ENCODE measurements around the gene SSTR4.
"Not testable (repeated sequence)": the region's sequence is repeated elsewhere in the genome, so short reads cannot be mapped to it uniquely, and the experiment has no call there.

The SSTR4 gene, protein sequence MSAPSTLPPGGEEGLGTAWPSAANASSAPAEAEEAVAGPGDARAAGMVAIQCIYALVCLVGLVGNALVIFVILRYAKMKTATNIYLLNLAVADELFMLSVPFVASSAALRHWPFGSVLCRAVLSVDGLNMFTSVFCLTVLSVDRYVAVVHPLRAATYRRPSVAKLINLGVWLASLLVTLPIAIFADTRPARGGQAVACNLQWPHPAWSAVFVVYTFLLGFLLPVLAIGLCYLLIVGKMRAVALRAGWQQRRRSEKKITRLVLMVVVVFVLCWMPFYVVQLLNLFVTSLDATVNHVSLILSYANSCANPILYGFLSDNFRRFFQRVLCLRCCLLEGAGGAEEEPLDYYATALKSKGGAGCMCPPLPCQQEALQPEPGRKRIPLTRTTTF

DNA sequence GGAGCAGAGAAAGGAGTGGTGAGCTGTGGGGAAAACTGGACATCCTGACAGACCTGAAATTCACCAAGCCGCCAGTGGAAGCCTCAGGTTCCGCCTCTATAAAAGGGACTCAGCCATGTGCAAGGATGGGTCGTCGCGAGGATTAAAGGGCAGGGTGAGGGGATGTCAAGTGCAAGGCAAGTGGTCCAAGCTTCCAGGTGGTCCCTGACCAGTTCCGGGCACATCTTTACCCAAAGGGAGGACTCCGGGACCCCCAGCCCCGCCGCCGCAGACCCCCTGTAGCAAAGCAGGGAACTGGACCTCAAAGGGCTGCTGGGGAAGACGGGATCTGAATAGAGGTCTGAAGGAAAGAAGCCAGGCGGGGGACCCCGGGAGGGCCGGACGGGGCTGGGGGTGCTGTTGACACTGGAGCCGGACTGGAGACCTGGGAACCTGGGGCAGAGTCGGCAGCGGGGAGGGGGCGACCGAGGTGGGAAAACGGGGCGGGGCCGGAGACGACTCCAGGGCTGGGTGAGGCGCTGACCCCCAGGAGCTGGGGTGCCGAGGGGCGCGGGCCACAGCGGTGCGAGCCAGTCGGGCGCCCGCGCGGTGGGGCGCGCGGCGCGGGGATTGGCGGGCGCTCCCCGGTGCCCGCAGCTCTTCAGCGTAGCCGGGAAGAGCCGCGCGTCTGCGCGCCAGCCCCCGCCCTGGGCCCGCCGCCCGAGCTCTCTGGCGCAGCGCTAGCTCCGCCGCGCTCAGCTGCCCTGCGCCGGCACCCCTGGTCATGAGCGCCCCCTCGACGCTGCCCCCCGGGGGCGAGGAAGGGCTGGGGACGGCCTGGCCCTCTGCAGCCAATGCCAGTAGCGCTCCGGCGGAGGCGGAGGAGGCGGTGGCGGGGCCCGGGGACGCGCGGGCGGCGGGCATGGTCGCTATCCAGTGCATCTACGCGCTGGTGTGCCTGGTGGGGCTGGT, at the start of gene SSTR4:
SSTR4 (plus strand) TSS at position 592 of the 951 bp plus-strand sequence; CDS start at position 764, 172 bp downstream.
- no peak for DNase-seq

DNA sequence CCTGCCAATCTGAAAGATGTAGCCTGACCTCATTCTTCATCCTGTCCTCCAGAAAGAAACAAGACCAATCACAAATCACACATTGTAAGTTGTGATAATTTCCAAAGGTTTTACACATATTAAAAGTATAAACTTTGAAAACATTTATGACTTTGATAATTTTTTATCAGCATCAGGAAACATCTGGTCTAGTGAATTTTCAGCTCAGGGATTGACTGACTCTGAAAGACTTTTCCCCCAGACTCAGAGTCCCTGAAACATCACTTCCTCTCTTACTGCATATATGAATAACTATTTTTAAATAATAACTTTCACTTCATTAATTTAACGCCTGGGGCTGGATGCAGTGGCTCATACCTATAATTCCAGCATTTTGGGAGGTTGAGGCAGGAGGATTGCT, 48.5 kb upstream of the SSTR4 start:
- DNase-seq, result no peak

GRCh38 chr20:22991424-22991823, 43.7 kb upstream of the SSTR4 start:
- not testable (repeated sequence) for DNase-seq

- DNase-seq, result no peak
These were observed 41.3 kb upstream of the SSTR4 start for GRCh38 chr20:22993823-22994222.

- DNase-seq, result no peak
These were observed 39.2 kb upstream of the SSTR4 start for GRCh38 chr20:22995923-22996322.

GRCh38 chr20:22998476-22998875, 36.6 kb upstream of the SSTR4 start:
- DNase-seq, result no peak

DNA sequence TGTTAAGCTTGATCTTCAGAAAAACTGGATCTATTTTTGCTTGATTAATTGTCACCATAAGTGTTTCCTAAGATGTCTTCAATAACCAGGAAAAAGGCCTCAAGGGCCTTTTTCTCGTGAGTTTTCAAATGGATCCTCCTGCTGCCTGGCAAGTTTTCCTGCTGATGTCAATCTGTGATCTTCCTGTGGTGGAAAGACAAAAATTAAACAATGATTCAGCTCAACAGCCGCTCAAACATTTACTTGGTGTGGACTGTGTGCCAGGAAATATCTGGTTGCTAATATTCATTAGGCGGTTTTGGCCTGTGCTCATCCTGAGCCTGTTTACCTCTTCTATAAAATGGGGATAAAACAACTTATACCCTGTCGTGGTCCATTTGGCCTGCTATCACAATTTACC, 35.4 kb upstream of the SSTR4 start:
- DNase-seq, result no peak

DNA sequence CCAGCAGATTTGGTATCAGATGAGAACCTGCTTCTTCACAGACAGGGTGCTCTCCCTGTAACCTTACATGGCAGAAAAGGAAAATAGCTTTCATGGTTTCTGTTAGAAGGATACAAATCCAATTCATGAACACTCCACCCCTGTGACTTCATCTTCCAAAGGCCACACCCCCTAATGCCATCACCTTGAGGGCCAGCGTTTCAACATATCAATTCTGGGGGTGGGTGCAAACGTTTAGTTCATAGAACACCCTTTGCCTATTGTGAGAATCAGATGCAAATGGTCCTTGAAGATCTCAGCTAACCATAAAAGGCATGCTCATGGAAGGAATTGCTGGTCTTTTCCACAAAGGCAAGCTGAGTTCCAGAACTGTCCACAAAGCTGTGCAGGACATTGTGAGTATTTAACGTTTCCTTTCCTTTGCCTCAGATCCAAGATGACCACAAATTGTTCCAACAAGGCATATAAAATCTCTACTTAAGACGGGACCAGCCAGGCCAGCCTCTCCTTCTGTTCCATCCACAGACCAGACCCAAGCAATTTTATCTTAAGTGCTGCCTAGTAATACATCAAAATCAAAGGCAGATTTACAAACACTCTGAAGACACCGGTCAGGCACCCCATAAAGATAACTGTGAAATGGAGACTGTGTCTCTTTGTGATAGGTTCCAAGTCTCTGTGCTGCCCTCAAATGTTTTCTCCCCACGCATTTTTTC, 34.7 kb upstream of the SSTR4 start:
- no peak for DNase-seq

DNA sequence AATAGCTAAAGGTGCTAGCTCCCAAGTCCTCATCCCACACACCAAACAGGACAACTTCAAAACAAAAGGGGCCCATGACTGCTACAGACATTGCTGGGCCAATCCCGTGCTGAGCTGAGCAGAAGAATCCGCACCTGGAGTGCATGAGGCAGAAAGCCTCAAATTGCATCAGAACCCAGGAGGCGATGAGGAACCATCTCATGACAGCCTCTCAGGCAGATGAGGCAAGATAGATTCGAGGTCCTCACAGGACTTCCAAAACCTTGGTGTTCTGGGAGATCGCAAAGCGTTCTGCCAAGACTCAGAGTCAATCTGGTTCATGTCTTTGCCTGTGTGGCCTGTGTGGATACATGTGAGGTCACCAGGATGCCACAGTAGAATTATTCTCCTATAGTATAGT, 32.8 kb upstream of the SSTR4 start:
- no peak for DNase-seq

- DNase-seq, result no peak
These were observed 32.0 kb upstream of the SSTR4 start for GRCh38 chr20:23003077-23003635.

GRCh38 chr20:23003881-23004460, 31.1 kb upstream of the SSTR4 start:
- DNase-seq, result no peak

- DNase-seq, result no peak
These were observed 29.3 kb upstream of the SSTR4 start for GRCh38 chr20:23005776-23006175.

DNA sequence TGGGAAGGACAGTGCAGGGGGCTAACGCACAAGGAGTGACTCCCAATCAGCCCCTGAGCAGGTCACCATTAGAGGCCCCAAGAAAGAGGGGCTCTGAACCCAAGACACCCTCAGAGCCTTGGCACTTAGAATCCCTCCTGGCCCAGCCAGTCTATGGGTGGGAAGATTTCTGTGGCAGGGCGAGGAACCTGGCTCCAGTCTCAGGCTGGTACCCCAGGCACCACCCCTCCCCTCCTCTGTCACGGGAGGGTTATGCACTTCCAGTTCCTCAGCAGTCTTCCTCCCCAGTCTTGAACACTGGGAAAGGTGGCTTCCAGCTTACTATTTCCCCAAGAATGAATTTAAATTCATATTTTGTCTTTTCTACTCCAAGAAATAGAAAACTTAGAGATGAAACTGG, 27.6 kb upstream of the SSTR4 start:
- no peak for DNase-seq

DNA sequence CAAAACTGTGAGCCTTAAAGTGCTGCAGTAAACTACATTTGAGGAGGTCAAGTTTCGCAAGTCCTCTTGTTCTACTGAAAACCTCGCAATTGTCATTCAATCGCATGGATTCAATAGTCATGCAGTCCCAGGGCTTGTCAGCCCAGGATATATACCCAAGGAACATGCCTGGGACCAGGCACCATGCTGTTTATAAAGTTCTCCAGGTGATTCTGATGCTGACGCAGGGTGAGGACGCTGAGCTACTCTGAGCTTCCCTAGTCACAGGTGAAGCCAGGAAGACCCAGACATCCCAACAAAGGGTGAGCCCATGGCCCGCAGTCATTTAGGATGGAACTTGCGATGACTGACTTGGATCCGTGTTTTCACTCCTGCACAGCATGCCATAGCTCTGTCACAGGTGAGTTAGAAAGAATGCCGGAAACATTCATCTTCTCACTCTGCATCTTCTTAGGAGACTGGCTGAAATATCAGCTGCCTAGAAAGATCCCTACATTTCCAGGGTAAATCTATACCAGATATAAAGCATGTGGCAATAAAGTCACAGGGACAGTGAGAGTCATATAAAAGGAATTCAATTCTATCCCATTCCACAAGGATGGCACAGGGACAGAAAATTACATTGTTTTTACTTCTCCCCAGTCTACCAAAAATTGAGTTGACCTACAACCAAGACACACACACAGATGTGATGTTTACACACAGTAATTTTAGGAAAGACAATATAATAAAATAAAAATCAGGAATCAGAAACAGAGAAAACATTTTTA, 27.0 kb upstream of the SSTR4 start:
- DNase-seq, result no peak

- DNase-seq, result no peak
These were observed 26.4 kb upstream of the SSTR4 start for GRCh38 chr20:23008667-23009066.

DNA sequence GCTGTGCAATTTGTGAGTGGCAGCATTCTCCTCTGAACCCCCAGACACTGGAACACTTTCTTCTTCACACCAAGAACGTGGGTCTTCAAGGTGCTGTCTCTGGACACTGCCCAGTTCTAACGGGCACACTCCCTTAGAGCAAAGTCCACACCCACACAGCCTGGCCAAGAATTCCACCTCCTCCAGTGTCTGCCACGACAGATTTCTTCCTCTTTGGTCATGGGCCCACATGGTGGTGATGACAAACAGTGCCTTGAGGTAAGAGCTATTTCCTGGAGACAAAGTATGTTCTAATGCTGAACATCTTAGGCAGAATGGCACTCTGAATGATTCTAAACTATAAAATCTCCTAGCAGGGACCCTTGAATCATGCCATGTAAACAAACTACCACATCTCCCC, 25.5 kb upstream of the SSTR4 start:
- DNase-seq, result no peak

- no peak for DNase-seq
These were observed 25.0 kb upstream of the SSTR4 start for GRCh38 chr20:23010096-23010495.

- DNase-seq, result no peak
These were observed 23.9 kb upstream of the SSTR4 start for GRCh38 chr20:23011008-23011721.

- no peak for DNase-seq
These were observed 21.7 kb upstream of the SSTR4 start for GRCh38 chr20:23013429-23013828.

DNA sequence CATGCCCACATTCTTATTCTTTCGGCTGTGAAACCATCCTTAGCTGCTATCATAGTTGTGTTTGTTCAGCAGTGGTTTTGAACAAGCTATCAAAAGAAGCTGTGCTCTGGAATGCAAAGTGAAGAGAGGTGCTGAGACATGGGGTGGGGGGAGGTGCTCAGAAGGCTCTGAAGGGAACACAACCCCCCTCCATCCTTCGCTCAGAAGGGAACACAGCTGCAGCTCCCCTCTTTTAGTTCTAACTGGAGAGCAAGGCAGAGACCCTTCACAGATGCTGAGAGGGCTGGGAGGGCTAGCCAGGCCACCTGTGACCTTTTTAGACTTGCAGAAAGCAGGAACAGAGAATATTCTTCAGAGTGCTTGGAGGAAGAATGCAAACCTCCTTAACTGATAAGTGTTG, 17.6 kb upstream of the SSTR4 start:
- no peak for DNase-seq

DNA sequence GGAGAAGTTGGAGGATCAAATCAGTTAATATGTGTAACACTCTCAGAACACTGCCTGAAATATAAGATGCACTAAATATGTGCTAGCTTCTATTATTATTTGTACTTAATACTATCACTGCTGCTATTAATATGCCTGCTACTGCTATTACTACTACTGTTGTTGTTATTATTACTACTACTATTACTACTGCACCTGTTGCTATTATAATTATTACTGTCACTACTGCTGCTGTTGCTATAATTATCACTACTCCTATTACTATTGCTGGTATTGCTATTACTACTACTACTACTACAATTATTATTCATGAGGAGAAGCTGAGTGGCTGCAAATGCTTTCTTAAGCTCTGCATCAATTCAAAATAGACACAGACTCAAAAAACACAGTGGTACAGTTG, 16.7 kb upstream of the SSTR4 start:
- DNase-seq, result no peak

Measured in NCI-H2081 (cell line).